GM19328 (cell line): ENCODE data around the gene GRK5.

ENCODE experiments used
- ATAC-seq: cut with Tn5 transposase; IDR thresholded peaks from one replicate; pipeline ENCODE4 v1.9.1; 2021; ENCODE audit warnings: mild to moderate bottlenecking, moderate library complexity; ENCODE audit not compliant: unreplicated experiment

The GRK5 gene

DNA sequence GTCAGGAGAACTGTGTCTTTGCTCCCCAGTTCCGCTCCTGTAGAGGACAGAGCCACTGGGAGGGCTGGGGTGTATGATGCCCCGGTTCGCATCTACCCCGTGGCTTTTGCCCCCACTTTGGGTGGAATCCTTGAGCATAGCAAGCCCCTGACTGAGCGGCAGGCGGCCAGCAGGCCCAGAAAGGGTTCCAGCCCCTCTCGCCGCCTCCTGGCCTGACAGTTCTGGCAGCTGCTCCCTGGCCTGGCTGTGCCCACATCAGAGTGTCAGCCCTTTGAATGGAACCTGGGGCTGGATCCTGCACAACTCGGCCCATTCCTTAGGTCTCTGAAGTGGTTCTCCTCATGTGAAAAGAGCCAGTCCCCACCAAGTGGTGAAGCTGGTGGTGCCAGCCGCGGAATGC, 106.7 kb downstream of the GRK5 start:
- ATAC-seq: no peak

GRCh38 chr10:119314486-119314885, 107.1 kb downstream of the GRK5 start:
- ATAC-seq: no peak

DNA sequence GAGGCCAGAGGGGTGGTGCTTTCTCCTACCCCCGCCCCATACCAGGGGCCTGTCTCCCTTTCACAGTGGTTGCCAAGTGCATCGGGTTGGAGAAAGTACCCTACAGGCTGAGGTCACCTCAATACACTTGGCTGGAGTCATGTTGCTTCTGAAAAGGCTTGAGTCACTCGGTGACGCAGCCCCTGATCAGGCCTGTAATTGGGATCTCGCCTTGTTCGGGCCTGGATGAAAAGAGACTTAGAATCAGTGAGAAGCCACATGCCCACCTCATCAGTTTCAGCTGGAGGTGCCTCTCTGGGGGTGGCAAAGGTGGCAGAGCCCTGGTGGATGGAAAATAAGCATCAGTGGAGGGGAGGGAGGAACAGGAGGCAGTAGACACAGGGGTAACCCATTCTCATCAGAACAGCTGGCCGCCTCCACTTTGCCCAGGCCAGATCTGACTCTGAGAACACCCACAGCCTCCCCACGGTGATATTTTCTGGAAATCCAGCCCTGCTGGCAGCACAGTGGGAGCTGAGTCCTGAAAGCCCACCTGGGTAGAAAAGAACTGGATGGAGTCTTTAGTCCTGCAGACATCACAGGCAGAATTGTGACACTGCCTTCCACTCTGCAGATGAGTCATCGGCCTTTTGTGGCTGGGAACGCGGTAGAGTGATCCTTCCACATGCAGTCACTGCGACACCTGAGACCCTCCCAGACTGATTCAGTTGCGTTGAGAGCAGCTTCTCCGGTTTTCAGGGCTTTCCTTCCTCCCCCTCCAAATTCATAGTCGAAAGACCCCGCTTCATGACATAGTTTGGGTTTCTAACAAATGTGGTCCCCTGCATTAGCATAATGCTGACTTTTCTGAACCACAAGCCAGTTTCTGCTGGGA, 108.0 kb downstream of the GRK5 start:
- ATAC-seq: peak; percentile 50

- no peak for ATAC-seq
These were observed 108.6 kb downstream of the GRK5 start for GRCh38 chr10:119316002-119316358.

GRCh38 chr10:119316729-119317097, 109.3 kb downstream of the GRK5 start:
- no peak for ATAC-seq

DNA sequence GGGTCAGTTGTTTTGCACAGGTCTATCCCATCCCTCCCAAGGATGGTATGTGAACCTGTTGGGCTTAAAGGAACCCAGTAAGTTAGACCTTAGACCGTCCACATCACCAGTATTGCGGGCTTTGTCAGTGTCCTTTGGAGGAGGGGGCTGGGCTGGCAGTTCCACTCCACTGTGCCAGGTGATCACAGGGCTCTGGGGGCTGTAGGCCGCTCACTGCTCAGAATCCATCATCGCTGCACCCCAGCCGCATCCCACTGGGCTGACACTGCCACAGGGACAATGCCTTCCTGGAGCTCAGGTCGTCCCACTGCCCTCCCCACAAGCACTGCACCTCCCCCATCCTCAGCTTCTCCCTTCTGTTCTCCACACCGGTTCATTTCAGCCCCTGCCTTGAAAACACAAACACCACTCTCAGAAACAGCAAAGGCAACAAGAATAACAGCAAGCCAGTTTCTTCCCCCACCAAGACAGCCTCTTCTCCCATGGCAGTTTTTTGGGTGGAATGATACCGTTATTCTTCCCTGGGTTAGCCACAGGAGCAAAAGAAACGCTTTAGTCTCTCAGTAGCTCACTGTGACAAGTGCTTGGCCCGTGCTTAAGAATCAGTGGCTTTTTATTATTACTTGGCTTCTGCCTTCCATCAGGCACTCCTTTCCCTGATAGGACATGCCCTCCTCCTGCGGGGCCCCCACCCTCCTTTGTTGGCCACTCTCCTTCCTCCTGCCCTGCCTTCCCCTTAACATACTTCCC, 111.2 kb downstream of the GRK5 start:
- no peak for ATAC-seq

DNA sequence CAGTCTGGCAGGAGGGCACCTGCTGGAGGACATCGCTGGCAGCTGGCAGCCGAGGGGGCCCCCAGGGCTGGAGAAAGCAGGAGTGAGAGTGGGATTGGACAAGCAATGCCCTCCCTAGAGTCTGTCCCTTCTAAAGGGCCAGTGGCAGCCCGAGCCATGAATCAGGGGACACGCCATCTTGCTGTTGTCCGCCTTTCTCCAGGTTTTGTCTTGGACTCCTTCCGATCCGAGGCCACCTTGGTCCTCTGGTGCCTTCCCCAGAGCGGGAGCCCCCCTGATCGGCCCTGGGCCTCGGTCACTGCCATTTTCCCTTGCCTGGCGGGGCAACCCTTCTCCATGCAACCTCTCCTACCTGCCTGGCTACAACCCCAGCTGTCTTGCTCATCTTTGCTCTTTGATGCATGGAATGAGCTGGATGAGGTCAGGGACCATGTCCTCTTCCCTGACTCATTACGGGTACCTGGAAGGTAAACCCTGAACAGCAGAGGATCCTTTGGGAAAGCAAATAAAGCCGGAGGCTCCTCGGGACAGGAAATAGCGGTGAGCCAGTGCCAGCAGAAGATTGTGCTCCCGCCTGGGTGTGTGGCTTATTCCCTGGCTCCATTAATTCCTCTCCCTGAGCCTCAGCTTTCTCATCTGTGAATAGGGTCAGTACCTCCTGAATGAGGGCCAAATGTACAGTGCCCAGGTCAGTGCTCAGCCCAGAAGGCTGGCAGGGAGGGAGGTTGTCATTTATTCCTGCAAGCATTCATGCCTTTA, 112.0 kb downstream of the GRK5 start:
- no peak for ATAC-seq

DNA sequence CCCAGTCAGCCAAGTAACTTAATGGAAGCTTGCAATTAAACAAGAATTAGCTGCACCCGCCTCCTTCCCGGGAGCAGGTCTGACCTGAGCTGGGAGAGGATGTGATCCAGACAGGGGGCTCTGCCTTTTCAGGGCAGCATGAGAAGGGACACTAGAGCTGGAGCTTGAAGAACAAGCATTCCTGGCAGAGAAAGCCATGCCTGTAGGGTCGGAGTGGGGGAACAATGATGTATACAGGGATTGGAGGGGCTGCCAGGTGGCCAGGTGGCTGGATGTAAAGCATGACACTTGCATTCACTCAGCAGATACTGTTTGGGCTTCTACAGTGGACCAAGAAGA, 112.5 kb downstream of the GRK5 start:
- no peak for ATAC-seq

GRCh38 chr10:119320981-119321380, 113.6 kb downstream of the GRK5 start:
- ATAC-seq: no peak

DNA sequence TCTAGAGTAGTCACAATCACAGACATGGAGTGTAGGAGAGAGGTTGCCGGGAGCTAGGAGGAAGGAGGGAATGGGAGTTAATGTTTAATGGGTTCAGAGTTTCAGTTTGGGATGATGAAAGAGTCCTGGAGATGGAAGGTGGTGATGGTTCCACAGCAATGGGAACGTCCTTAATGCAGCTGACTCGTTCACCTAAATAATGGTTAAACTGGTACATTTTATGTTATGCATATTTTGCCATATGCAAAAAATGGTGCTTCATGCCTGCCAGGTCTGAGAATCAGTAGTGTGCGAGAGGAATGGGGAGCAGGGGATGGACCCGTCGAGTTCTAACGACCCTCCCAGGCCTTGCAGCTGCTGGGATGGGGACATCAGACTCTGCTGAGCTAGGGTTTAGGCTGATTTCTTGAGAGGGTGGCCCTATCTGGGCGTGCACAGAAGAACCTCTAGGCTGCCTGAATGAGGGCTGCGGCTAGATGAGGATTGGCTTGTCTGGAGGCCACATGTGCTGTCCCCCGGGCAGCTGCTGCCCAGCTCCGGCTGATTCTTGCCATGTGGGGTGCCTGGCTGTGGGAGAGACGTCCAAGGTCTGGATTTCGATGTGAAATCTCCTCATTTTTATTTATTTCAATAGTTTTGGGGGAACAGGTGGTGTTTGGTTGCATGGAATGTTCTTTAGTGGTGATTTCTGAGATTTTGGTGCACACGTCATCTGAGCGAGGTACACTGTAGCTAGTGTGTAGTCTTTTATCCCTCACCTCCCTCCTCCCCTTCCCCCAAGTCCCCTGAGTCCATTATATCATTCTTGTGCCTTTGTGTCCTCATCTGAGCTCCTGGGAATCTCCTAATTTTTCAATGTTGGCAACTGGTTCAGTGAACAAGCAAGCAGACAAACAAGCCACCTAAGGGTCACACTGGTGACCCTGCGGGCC, 116.0 kb downstream of the GRK5 start:
- ATAC-seq: no peak

- no peak for ATAC-seq
These were observed 117.8 kb downstream of the GRK5 start for GRCh38 chr10:119325131-119325530.

DNA sequence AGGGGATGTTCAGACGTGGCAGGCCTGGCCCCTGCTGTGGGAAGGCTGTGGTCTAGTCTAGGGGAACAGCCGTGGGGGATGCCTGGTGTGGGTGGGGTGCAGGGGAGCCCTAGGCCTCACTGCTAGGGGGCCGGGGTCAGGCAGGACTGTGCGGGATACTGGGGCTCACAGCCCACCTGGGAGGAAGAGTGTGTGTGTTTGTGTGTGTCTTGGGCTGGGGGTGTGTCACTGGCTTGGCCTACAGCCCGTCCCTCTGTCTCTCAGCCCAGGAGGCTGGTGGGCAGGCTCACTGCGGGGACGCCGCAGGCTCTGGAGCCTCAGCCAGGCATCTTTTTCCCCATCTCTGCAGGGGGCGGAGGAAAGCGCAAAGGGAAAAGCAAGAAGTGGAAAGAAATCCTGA, 118.8 kb downstream of the GRK5 start:
- no peak for ATAC-seq

GRCh38 chr10:119327096-119327745, 119.8 kb downstream of the GRK5 start:
- no peak for ATAC-seq

DNA sequence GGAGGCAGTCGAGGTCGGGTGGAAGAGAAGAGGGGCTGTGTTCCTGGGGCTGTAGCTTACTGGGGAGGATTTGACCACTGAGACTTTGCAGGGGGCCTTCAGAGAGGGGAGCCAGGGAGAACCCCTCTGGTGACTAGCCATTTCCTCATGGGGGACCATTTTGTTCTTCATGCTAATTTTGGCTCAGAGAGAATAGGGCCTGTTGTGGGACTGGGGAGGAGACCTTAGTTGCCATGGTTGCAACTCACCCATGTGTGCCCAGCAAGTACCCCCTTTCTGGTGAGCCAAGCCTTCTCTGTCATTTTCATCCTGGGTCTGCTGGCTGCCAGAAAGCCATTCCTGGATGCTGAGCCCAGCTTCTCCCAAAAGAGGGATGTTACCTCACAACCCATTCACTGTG, 120.9 kb downstream of the GRK5 start:
- no peak for ATAC-seq

- ATAC-seq: no peak
These were observed 123.0 kb downstream of the GRK5 start for GRCh38 chr10:119330342-119330741.

DNA sequence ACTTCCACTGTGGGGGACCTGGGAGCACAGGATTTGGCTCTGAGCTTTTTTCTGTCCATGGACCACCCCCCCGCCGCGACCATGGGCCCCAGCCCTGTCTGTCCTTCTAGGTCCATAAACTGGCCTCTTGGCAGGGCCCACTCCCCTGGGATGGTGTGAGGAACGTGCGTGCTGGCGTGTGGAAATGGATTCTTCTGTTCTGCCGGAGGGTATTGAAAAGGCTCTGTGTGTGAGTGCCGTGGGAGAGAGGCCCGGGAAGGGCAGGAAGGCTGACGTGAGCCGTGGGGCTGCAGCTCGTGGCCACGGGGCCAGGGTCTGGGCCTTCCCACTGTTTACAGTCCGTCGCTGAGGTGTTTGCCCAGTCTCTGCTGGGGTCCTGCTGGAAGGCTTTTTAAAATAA, 123.7 kb downstream of the GRK5 start:
- ATAC-seq: no peak

DNA sequence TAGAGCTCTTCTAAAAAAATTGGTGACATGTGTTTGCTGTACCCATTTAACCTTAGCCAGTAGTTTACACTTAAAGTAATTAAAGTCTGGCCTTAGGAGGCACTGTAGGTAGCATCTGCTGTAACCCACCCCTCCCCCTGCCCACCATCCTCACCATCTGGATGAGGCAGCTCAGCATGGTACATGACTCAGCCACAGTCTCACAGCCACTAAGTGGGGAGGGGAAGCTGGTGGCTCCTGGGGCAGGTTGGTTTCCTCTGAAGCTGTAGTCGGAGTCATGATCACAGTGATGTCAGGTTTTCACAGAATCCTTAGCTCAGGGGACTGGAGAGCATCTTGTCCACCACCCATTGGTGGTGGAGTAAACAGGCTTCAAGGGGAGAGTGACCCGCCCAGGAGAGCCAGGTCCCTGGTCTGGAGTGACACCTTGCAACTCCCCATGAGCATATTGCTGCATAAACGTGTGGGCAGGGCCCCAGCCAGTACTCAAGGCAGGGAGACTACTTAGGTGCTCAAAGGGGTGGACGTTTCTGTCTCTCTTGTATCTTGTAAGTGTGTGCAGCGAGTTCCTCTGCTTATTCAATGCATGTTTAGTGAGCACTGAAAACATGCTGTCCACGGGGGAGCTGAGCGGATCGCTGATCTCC, 125.9 kb downstream of the GRK5 start:
- no peak for ATAC-seq

GRCh38 chr10:119335671-119336353, 128.4 kb downstream of the GRK5 start:
- ATAC-seq: no peak

GRCh38 chr10:119336599-119336998, 129.2 kb downstream of the GRK5 start:
- ATAC-seq: no peak
